ENCODE results near the gene TBC1D4.

Gene TBC1D4

DNA sequence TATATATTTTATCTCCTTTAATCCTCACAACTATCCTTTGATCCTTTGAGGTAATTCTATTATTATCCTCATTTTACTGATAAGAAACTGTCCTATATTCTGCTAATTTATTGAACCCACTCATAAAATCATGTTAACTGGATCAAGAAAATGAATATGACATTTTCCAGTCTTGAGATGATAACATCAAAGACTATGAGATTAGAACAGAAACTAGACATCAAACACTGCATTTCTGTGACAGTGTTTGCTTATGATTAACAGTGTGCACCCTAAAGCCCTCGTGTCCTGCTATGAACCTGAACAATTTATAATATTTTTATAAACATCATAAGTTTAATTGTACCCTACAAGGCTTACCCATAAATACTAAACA, 96.3 kb downstream of the TBC1D4 start:
- no peaks in the 10 kb centered on the region for H3K36me3 ChIP-seq
- H3K4me2 ChIP-seq, result no peak overlapping the region
- no peak overlapping the region for H3K27ac ChIP-seq

DNA sequence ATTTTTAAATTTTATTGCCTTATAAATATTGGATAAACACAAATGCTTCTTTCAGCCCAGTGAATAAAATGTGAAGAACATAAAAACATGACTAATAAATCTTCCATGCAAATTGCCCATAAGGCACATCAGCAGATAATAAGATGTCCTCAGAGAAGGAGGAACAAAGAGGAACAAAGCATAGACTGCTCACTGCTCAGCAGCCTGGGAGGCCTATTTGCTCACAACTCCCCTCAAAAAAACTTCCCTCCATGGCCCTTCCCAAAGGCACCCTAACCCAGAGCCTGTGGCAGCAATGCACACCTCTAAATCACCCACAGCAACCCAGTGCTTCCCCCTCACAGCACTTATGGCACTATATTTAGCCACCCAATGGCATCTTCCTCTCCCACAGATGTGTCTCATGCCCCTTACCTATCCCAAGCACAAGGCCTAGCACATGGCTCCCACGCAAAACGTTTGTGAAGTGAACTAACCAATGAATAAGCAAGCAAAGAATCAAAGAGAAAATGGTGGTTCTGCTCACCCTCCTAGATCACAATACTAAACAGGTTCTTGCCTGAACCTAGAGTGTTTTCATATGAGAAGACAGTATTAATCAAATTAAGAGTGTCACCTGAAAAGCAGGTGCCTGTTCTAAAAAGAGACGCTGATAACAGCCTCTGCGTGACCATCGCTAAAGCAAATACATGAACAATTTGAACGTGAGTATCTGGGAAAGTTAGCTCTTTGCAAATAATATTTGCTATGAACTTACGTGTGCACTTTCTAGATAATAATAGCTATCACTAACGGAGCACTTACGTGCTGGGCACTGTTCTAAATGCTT, 96.9 kb downstream of the TBC1D4 start:
- Histone ChIP-seq H4K20me1 (peaks cover 9% of the 10 kb centered on the region; the same call in 1 of the 2 replicates), H3K27ac (no peak overlapping the region), H3K4me2 (no peak overlapping the region), H3K4me1 (no peaks in the 10 kb centered on the region), H3K27me3 (no peaks in the 10 kb centered on the region), H3K4me3 (no peak overlapping the region), H3K36me3 (no peaks in the 10 kb centered on the region), H3K9me3 (no peaks in the 10 kb centered on the region), H3K9ac (no peak overlapping the region)
- TF ChIP-seq Cebpa-rat (IDR thresholded peaks at IDR 0.05), result no peak

More for the DNA sequence above, 96.3 kb downstream of the TBC1D4 start:
- Histone ChIP-seq H3K4me3 (no peak overlapping the region), H3K27me3 (no peaks in the 10 kb centered on the region), H3K9ac (no peak overlapping the region), H4K20me1 (peaks cover 7% of the 10 kb centered on the region; the same call in 1 of the 2 replicates), H3K4me1 (no peaks in the 10 kb centered on the region), H3K9me3 (no peaks in the 10 kb centered on the region)
- no peak for TF ChIP-seq Cebpa-rat (IDR thresholded peaks at IDR 0.05)

DNA sequence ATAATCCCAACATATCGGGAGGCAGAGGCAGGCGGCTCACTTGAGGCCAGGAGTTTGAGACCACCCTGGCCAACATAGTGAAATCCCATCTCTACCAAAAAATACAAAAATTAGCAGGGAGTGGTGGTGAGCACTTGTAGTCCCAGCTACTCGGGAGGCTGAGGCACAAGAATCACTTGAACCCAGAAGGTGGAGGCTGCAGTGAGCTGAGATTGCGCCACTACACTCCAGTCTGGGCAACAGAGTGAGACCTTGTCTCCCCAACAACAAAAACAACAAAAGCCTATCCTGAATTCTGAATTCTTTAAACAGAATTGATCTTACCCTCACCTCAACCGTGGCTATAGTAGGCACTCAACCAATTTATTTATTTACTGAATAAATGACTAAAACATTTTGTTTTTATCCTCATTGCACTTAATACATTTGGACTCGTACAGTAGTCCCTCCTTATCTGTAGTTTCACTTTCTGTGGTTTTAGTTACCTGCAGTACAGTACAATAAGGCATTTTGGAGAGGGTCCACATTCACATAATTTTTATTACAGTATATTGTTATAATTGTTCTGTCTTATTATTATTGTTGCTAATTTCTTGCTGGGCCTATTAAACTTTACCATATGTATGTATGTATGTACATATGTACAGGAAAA, 98.8 kb downstream of the TBC1D4 start:
- H3K9me3 ChIP-seq, result no peaks in the 10 kb centered on the region
- H3K36me3 ChIP-seq, result no peaks in the 10 kb centered on the region
- no peak overlapping the region for H3K27ac ChIP-seq
- H3K27me3 ChIP-seq, result no peaks in the 10 kb centered on the region
- no peak overlapping the region for H3K4me2 ChIP-seq
- H3K9ac ChIP-seq, result no peak overlapping the region
- 0 out of 2 replicates have a peak, but pooled peaks cover 9% of the 10 kb centered on the region for H4K20me1 ChIP-seq
- no peak overlapping the region for H3K4me3 ChIP-seq
- no peaks in the 10 kb centered on the region for H3K4me1 ChIP-seq
- no peak for TF ChIP-seq Cebpa-rat (IDR thresholded peaks at IDR 0.05)

DNA sequence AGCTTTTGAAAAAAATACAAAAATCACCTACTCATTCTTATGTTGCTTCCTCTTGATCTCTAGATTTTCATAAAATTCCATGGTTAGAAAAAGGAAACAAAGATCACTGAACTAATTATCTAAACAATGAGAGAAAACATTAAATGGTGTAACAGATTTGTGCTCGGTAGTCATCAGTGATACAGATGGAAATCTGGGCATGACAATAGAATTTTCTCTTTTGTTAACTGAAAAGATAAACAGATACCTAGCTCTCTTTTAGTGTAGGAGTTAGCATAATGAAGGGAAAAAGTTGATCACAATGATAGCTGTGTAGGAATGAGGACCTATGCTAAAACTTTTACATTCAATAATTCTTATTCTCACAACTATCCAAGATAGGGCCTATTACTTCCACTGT, 103.7 kb downstream of the TBC1D4 start:
- Histone ChIP-seq H3K27me3 (no peaks in the 10 kb centered on the region), H3K4me3 (no peak overlapping the region), H3K4me1 (peaks cover 3% of the 10 kb centered on the region), H3K36me3 (no peaks in the 10 kb centered on the region), H3K9ac (no peak overlapping the region), H4K20me1 (peaks cover 35% of the 10 kb centered on the region), H3K27ac (no peak overlapping the region), H3K4me2 (no peak overlapping the region), H3K9me3 (no peaks in the 10 kb centered on the region)
- TF ChIP-seq Cebpa-rat (IDR thresholded peaks at IDR 0.05), result no peak

DNA sequence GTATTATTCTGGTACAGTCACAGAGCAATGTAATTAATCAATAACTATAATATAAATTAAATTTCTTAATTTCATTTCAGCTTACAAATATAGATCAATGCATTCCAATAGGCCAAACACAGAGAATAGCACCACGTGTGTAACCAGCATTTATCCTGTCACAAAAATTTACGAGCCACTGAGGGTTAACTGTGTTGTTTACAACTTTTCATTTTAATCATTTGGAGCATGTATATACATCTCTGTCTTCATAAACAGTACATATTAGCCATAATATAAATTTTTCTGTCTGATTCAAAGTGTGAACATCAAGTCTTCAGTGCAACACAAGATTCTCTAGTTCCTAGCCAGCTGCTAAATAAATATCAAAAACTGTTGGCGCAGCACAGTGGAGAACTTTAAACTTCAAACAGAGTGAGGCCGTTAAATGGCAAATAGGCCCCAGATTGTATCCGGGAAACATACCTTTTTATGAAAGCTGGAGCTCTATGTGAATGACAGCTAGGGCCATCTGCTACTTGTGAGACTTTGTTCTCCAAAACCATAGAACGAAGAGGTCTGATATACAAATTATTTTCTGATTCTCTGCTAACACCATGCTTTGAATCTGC, 105.1 kb downstream of the TBC1D4 start:
- Histone ChIP-seq H3K27me3 (no peaks in the 10 kb centered on the region), H3K4me2 (no peak overlapping the region), H3K27ac (no peak overlapping the region), H3K36me3 (no peaks in the 10 kb centered on the region), H3K9me3 (no peaks in the 10 kb centered on the region), H3K9ac (no peak overlapping the region), H3K4me3 (no peak overlapping the region), H3K4me1 (peaks cover 11% of the 10 kb centered on the region), H4K20me1 (peaks cover 42% of the 10 kb centered on the region)
- TF ChIP-seq Cebpa-rat (IDR thresholded peaks at IDR 0.05), result no peak

DNA sequence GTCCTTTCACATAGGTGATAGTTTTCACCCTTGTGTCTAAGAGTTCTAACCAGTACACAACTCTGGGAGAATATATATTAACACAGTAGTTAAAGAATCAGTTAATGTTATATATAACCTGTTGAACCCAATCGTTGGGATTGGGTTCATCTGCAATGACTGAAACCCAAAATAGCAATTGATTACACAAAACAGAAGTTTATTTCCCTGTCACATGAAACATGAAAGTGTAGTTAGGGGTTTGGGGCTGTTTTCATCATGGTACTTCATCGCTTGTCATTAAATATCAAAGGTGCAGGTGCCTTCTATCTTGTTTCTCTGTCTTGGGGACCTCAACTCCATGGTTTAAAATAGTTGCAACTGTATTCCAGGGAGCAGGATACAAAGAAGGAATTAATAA, 106.6 kb downstream of the TBC1D4 start:
- Histone ChIP-seq H4K20me1 (peaks cover 45% of the 10 kb centered on the region), H3K4me2 (no peak overlapping the region), H3K27ac (no peak overlapping the region), H3K4me3 (no peak overlapping the region), H3K27me3 (no peaks in the 10 kb centered on the region), H3K4me1 (peaks cover 11% of the 10 kb centered on the region), H3K36me3 (no peaks in the 10 kb centered on the region), H3K9me3 (no peaks in the 10 kb centered on the region), H3K9ac (no peak overlapping the region)
- no peak for TF ChIP-seq Cebpa-rat (IDR thresholded peaks at IDR 0.05)

DNA sequence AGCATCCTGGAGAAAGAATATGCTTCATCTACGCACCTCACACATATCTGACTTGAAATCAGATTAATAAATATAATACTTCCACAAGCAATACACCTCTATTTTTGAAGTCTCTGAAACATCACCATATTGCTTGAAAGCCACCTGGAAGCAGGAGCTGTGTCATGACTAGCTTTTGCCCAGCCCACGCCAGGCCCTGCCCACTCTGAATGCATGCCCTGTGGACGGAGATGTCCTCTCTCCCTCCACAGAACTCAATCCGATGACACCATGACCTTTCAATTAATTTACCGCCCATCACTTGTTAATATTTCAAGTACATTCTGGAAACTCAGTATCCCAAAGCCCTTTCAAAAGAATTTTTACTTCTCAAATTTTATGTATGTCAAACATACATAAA, 108.0 kb downstream of the TBC1D4 start:
- Histone ChIP-seq H3K27me3 (no peaks in the 10 kb centered on the region), H3K4me2 (no peak overlapping the region), H3K4me1 (peaks cover 16% of the 10 kb centered on the region), H3K9me3 (no peaks in the 10 kb centered on the region), H3K4me3 (no peak overlapping the region), H4K20me1 (peaks cover 39% of the 10 kb centered on the region), H3K27ac (no peak overlapping the region), H3K36me3 (no peaks in the 10 kb centered on the region), H3K9ac (no peak overlapping the region)
- no peak for TF ChIP-seq Cebpa-rat (IDR thresholded peaks at IDR 0.05)

DNA sequence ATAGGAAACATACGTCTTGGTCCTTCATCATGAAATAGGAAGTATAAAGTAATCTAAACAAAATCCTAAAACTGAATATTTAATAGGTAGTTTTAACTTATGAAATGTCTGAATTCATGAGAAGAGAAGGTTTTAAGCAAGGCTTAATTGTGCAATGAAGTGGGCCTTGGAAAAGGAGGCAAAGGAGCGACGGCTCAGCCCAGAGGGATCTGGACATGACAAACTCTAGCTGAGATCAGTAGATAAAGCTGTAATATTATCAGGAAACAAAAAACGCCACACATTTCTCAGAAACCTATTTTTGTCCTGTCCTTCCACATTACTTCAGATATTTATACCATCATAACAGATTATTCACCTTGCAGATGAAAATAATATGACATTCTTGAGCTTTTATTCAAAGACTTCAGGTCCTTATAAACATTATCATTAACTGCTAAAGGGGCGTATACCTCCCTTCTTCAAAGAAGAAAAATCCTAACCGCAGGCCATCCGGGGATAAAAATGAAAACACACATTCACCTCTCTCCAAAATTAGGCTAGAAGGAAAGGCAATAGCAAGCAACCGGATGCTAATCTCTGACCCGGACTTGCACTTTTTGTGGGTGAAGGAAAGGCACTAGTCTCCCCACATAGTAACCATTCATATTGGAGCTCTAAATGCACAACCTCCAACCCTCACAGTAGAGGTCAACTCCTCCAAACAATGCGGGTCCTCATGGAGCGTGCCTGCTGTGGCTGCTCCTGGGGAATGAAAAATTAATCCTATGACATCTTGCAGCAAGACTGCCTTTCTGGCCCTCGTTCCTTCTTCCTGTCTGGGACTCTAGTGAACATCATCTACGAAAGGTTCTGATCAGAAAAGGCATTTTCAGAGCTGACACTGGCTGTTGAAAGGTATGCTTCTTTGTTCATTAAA, 108.8 kb downstream of the TBC1D4 start:
- TF ChIP-seq Cebpa-rat (IDR thresholded peaks at IDR 0.05), result no peak
- H3K4me3 ChIP-seq, result no peak overlapping the region
- H3K4me2 ChIP-seq, result no peak overlapping the region
- peaks cover 24% of the 10 kb centered on the region for H3K4me1 ChIP-seq
- no peaks in the 10 kb centered on the region for H3K36me3 ChIP-seq
- H3K27ac ChIP-seq, result no peak overlapping the region
- peaks cover 39% of the 10 kb centered on the region for H4K20me1 ChIP-seq
- no peak overlapping the region for H3K9ac ChIP-seq
- H3K9me3 ChIP-seq, result no peaks in the 10 kb centered on the region
- H3K27me3 ChIP-seq, result no peaks in the 10 kb centered on the region

DNA sequence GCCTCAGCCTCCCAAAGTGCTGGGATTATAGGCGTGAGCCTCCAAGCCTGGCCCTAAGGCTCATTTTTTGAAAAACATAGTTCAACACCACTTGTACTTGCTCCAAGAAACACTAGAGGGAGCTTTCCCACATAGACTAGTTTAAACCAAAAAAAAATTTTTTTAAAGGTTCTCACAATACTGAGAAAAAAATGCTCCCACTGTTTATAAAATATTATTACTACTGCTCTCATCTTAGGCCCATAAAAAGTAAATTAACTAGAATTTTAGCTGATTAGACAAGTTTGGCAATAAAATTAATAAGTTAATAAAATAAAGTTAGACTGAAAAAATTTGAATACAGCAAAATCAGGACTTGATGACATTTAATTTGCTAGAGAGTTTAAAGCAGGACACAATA, 109.5 kb downstream of the TBC1D4 start:
- H3K27ac ChIP-seq, result no peak overlapping the region
- H3K9me3 ChIP-seq, result no peaks in the 10 kb centered on the region
- peaks cover 31% of the 10 kb centered on the region for H3K4me1 ChIP-seq
- no peaks in the 10 kb centered on the region for H3K36me3 ChIP-seq
- no peaks in the 10 kb centered on the region for H3K27me3 ChIP-seq
- H3K4me3 ChIP-seq, result no peak overlapping the region
- no peak overlapping the region for H3K4me2 ChIP-seq
- H3K9ac ChIP-seq, result no peak overlapping the region
- peaks cover 39% of the 10 kb centered on the region for H4K20me1 ChIP-seq
- TF ChIP-seq Cebpa-rat (IDR thresholded peaks at IDR 0.05), result no peak
